Keratinocyte (primary cell): ENCODE results near the gene CLSTN2. TPM values are rescaled to one million over a fixed set of nuclear protein-coding genes. Genes with fewer than 3 reads are reported as not detected.

Experiments
- DNase-seq: peaks from one replicate; pipeline ENCODE4 v3.0.0-alpha.2; 2011; ENCODE audit warnings: low read depth, missing footprints, low spot score
- FAIRE-seq: peaks from 2 replicates; lab custom pipeline; 2011; peaks lifted over from hg19 to GRCh38; lab: Jason Lieb, UNC
- H2AFZ ChIP-seq: 2 replicates; pipeline ENCODE4 v1.6.0; 2012; ENCODE audit warnings: low read length, control low read depth, inconsistent platforms; ENCODE audit not compliant: control insufficient read depth
- H3K27ac ChIP-seq: 2 replicates; pipeline ENCODE4 v1.5.1; 2011; ENCODE audit warnings: low read length; ENCODE audit not compliant: control insufficient read depth, insufficient read depth
- H3K27me3 ChIP-seq: 3 replicates; pipeline ENCODE4 v1.6.0; 2011; ENCODE audit warnings: low read length; ENCODE audit not compliant: control insufficient read depth, insufficient read depth; ENCODE audit errors: extremely low read depth
- H3K36me3 ChIP-seq, 2 experiments: 2 replicates in 1 of 2; 3 replicates in 1 of 2; pipeline ENCODE4 v1.5.1; 2011; ENCODE audit warnings: low read length in 2 of 2, mild to moderate bottlenecking in 1 of 2; ENCODE audit not compliant: control insufficient read depth in 2 of 2, insufficient read depth in 2 of 2; ENCODE audit errors: extremely low read depth in 1 of 2
- H3K4me1 ChIP-seq: 3 replicates; pipeline ENCODE4 v1.5.1; 2011; ENCODE audit warnings: low read length; ENCODE audit not compliant: control insufficient read depth, insufficient read depth; ENCODE audit errors: extremely low read depth
- H3K4me2 ChIP-seq: 3 replicates; pipeline ENCODE4 v1.6.0; 2011; ENCODE audit warnings: low read depth, low read length; ENCODE audit not compliant: control insufficient read depth, insufficient read depth; ENCODE audit errors: extremely low read depth
- H3K4me3 ChIP-seq, 3 experiments: fragments of 200-600 bp in 1 of 3; sonication (generic) in 1 of 3; 2 replicates in 2 of 3; 3 replicates in 1 of 3; pipeline ENCODE4 v1.5.1; 2011 to 2016; ENCODE audit warnings: low read length in 3 of 3, mild to moderate bottlenecking in 3 of 3, control low read depth in 2 of 3, inconsistent platforms in 1 of 3, low read depth in 1 of 3, mixed read lengths in 1 of 3, mixed run types in 1 of 3, moderate library complexity in 1 of 3; ENCODE audit not compliant: control insufficient read depth in 2 of 3, insufficient read depth in 2 of 3; ENCODE audit errors: extremely low read depth in 1 of 3
- H3K79me2 ChIP-seq: 2 replicates; pipeline ENCODE4 v1.6.0; 2012; ENCODE audit warnings: low read length; ENCODE audit not compliant: control insufficient read depth, insufficient read depth
- H3K9ac ChIP-seq: 3 replicates; pipeline ENCODE4 v1.6.0; 2011; ENCODE audit warnings: low read length; ENCODE audit not compliant: control insufficient read depth, insufficient read depth; ENCODE audit errors: extremely low read depth
- H3K9me1 ChIP-seq: 3 replicates; pipeline ENCODE4 v1.6.0; 2011; ENCODE audit warnings: low read length; ENCODE audit not compliant: control insufficient read depth, insufficient read depth; ENCODE audit errors: extremely low read depth
- H3K9me3 ChIP-seq: 2 replicates; pipeline ENCODE4 v1.5.1; 2012; ENCODE audit warnings: low read depth, low read length; ENCODE audit not compliant: control insufficient read depth
- H4K20me1 ChIP-seq: 3 replicates; pipeline ENCODE4 v1.6.0; 2011; ENCODE audit warnings: low read length; ENCODE audit not compliant: control insufficient read depth, insufficient read depth; ENCODE audit errors: extremely low read depth
- CTCF ChIP-seq, 3 experiments: IDR thresholded peaks in 1 of 3; conservative IDR thresholded peaks in 1 of 3; optimal IDR thresholded peaks in 1 of 3; 2 replicates in 2 of 3; 3 replicates in 1 of 3; pipeline versions ENCODE3 to v1.5.1; 2011; ENCODE audit warnings: low read length in 3 of 3, mild to moderate bottlenecking in 3 of 3, moderate library complexity in 2 of 3, control low read depth in 1 of 3, inconsistent platforms in 1 of 3; ENCODE audit not compliant: insufficient read depth in 2 of 3; ENCODE audit errors: extremely low read depth in 1 of 3
- EZH2 ChIP-seq: IDR thresholded peaks from one replicate; pipeline ENCODE4 v1.6.1; 2012; ENCODE audit warnings: inconsistent platforms, mild to moderate bottlenecking, low read length, moderate library complexity
- dilution Hi-C: fragments of 300-500 bp; cut with MboI; formaldehyde crosslinking; loops from one replicate; pipeline ENCODE4 v1.7.0; 2020; ENCODE audit warnings: low sequenced_read_pairs; ENCODE audit not compliant: extremely low pct_ligation_motif_present
- polyA plus RNA-seq, 5 experiments: library from polyadenylated mRNA; depleted of rRNA in 3 of 5; stranded (reverse) in 3 of 5; stranded (forward) in 1 of 5; unstranded in 1 of 5; fragments of >200 nt; gene quantifications; 1 replicate in 1 of 5; 2 replicates in 3 of 5; 3 replicates in 1 of 5; pipeline versions ENCODE4 v1.2.1 to v1.2.3, GENCODE V29; 2011 to 2012; ENCODE audit warnings: missing spikeins in 2 of 5, low read depth in 1 of 5, low replicate concordance in 1 of 5

The CLSTN2 gene
- polyA plus RNA-seq, 1 donor (not counting 4 experiments of a cell fraction or from before 2014, with no cell fraction given): 0.09 TPM

GRCh38 chr3:140443073-140443472 is 508.1 kb downstream of the CLSTN2 start:
- no peak for DNase-seq
- Histone ChIP-seq H3K27me3 (no peaks in the 10 kb centered on the region), H3K9me3 (no peaks in the 10 kb centered on the region), H3K9me1 (no peaks in the 10 kb centered on the region), H3K4me2 (no peak overlapping the region), H3K36me3 (no peaks in the 10 kb centered on the region), H3K4me3 (no peak overlapping the region), H3K79me2 (no peaks in the 10 kb centered on the region), H4K20me1 (no peaks in the 10 kb centered on the region), H2AFZ (no peak overlapping the region), H3K4me1 (peaks cover 7% of the 10 kb centered on the region), H3K27ac (no peak overlapping the region), H3K9ac (no peak overlapping the region)
- dilution Hi-C loops: no loop called here
- TF ChIP-seq EZH2: no peak
- no peak for FAIRE-seq

- Histone ChIP-seq H2AFZ (no peak overlapping the region), H3K9me3 (no peaks in the 10 kb centered on the region), H4K20me1 (no peaks in the 10 kb centered on the region), H3K4me2 (no peak overlapping the region), H3K79me2 (no peaks in the 10 kb centered on the region), H3K4me3 (no peak overlapping the region), H3K9me1 (no peaks in the 10 kb centered on the region), H3K27ac (no peak overlapping the region), H3K4me1 (peaks cover 7% of the 10 kb centered on the region), H3K27me3 (no peaks in the 10 kb centered on the region), H3K36me3 (no peaks in the 10 kb centered on the region), H3K9ac (no peak overlapping the region)
- FAIRE-seq (no peak), DNase-seq (no peak)
- no peak for TF ChIP-seq CTCF (optimal IDR thresholded peaks at IDR 0.05 in 1 of 3, IDR thresholded peaks at IDR 0.05 in 1 of 3, conservative IDR thresholded peaks at IDR 0.05 in 1 of 3; ENCODE audit: extremely low read depth in 1 of 3, insufficient read depth in 2 of 3, low read length in 3 of 3)
- TF ChIP-seq EZH2: no peak
- dilution Hi-C loops: no loop called here
These were observed 508.8 kb downstream of the CLSTN2 start for GRCh38 chr3:140443806-140444205.

GRCh38 chr3:140446734-140447133 is 511.7 kb downstream of the CLSTN2 start:
- H3K9ac ChIP-seq: no peak overlapping the region
- dilution Hi-C loops: no loop called here

More at GRCh38 chr3:140446734-140447133, 511.7 kb downstream of the CLSTN2 start:
- no peaks in the 10 kb centered on the region for H3K27me3 ChIP-seq
- H2AFZ ChIP-seq: no peak overlapping the region
- H3K9me1 ChIP-seq: no peaks in the 10 kb centered on the region
- no peak for TF ChIP-seq CTCF (optimal IDR thresholded peaks at IDR 0.05 in 1 of 3, IDR thresholded peaks at IDR 0.05 in 1 of 3, conservative IDR thresholded peaks at IDR 0.05 in 1 of 3; ENCODE audit: extremely low read depth in 1 of 3, insufficient read depth in 2 of 3, low read length in 3 of 3)
- no peak for TF ChIP-seq EZH2
- FAIRE-seq (no peak), DNase-seq (no peak)
- no peak overlapping the region for H3K4me2 ChIP-seq
- H3K9me3 ChIP-seq: no peaks in the 10 kb centered on the region
- H3K36me3 ChIP-seq: no peaks in the 10 kb centered on the region
- H4K20me1 ChIP-seq: no peaks in the 10 kb centered on the region
- no peak overlapping the region for H3K4me3 ChIP-seq
- no peaks in the 10 kb centered on the region for H3K79me2 ChIP-seq
- no peaks in the 10 kb centered on the region for H3K4me1 ChIP-seq
- no peak overlapping the region for H3K27ac ChIP-seq
